A549 (cell line): ENCODE measurements around the gene AKAP8. TPM values are rescaled to one million over a fixed set of nuclear protein-coding genes. Genes with fewer than 3 reads are reported as not detected.

Experiments
- ATAC-seq, 2 experiments: fragments of 200-7000 bp in 1 of 2; fragments of >200 bp in 1 of 2; cut with Nextera tagmentation in 1 of 2; cut with Tn5 transposase in 1 of 2; 3 replicates each; pipeline versions ENCODE4 v1.8.0 to v1.9.1; 2018 to 2020; ENCODE audit warnings: mild to moderate bottlenecking in 1 of 2, moderate library complexity in 1 of 2
- CTCF ChIA-PET: fragments of 300-600 bp; sonication (Branson Sonifier 250); formaldehyde crosslinking; extraction: SDS; loops from one replicate; lab custom pipeline; 2021; ENCODE audit warnings: antibody characterized with exemption, inconsistent platforms; lab: Yijun Ruan, JAX
- POLR2A ChIA-PET: fragments of 350-600 bp; formaldehyde crosslinking; extraction: SDS; loops from one replicate; lab custom pipeline; 2021; ENCODE audit warnings: antibody characterized with exemption, inconsistent platforms; lab: Yijun Ruan, JAX
- DNase-seq, 2 experiments: peaks; one replicate each; pipeline versions ENCODE4 v3.0.0 to v3.0.0-alpha.2; 2011 to 2016; ENCODE audit warnings: low read depth in 1 of 2, low spot score in 1 of 2
- FAIRE-seq: peaks from 2 replicates; lab custom pipeline; 2011; peaks lifted over from hg19 to GRCh38; lab: Jason Lieb, UNC
- H3K27ac ChIP-seq, 2 experiments: fragments of >200 bp; sonication (Bioruptor Twin); formaldehyde crosslinking; 3 replicates each; pipeline ENCODE4 v1.5.1; 2016 to 2017
- H3K4me1 ChIP-seq: fragments of >200 bp; sonication (Bioruptor Twin); formaldehyde crosslinking; 3 replicates; pipeline ENCODE4 v1.6.1; 2016
- H3K4me2 ChIP-seq: fragments of >200 bp; sonication (Bioruptor Twin); formaldehyde crosslinking; 3 replicates; pipeline ENCODE4 v1.6.1; 2016
- H3K4me3 ChIP-seq: fragments of >200 bp; sonication (Bioruptor Twin); formaldehyde crosslinking; 3 replicates; pipeline ENCODE4 v1.5.1; 2016
- H3K9me3 ChIP-seq: fragments of >200 bp; sonication (Bioruptor Twin); formaldehyde crosslinking; 3 replicates; pipeline ENCODE4 v1.6.1; 2016
- CBX2 ChIP-seq: fragments of 200-600 bp; sonication (generic); IDR thresholded peaks from 2 replicates; pipeline ENCODE4 v1.6.1; 2016; ENCODE audit warnings: low read depth, mild to moderate bottlenecking, borderline replicate concordance
- CHD2 ChIP-seq: fragments of 150-350 bp; IDR thresholded peaks from 2 replicates; pipeline ENCODE4 v1.6.1; 2014; ENCODE audit warnings: low read length; ENCODE audit not compliant: partially characterized antibody
- FOSB ChIP-seq: fragments of 250-450 bp; sonication (Bioruptor Pico); IDR thresholded peaks from 2 replicates; pipeline ENCODE4 v1.5.0; 2020; ENCODE audit warnings: mild to moderate bottlenecking, moderate library complexity
- FOXS1 ChIP-seq: fragments of 250-450 bp; sonication (Bioruptor Pico); IDR thresholded peaks from 2 replicates; pipeline ENCODE4 v1.5.0; 2020; ENCODE audit warnings: mild to moderate bottlenecking, moderate library complexity
- GATA3 ChIP-seq: IDR thresholded peaks from 2 replicates; pipeline ENCODE4 v1.6.1; 2012; ENCODE audit warnings: borderline replicate concordance
- HOXA7 ChIP-seq: fragments of 250-450 bp; sonication (Bioruptor Pico); IDR thresholded peaks from 2 replicates; pipeline ENCODE4 v1.5.0; 2020; ENCODE audit warnings: mild to moderate bottlenecking, moderate library complexity
- HOXB5 ChIP-seq: fragments of 250-450 bp; sonication (Bioruptor Pico); IDR thresholded peaks from 2 replicates; pipeline ENCODE4 v1.5.0; 2020; ENCODE audit warnings: mild to moderate bottlenecking, moderate library complexity
- JUN ChIP-seq, 2 experiments: fragments of >200 bp; sonication (Bioruptor Twin); formaldehyde crosslinking; IDR thresholded peaks; 2 replicates in 1 of 2; 3 replicates in 1 of 2; pipeline ENCODE4 v1.6.1; 2016 to 2017
- KDM1A ChIP-seq: fragments of 200-600 bp; sonication (generic); IDR thresholded peaks from 2 replicates; pipeline ENCODE4 v1.6.1; 2016; ENCODE audit warnings: low read depth, mild to moderate bottlenecking
- NPAS2 ChIP-seq: fragments of 250-450 bp; sonication (Bioruptor Pico); IDR thresholded peaks from 2 replicates; pipeline ENCODE4 v1.8.0; 2022; ENCODE audit warnings: mild to moderate bottlenecking, moderate library complexity, borderline replicate concordance
- NR3C1 ChIP-seq: fragments of >200 bp; sonication (Bioruptor Twin); formaldehyde crosslinking; IDR thresholded peaks from 3 replicates; pipeline ENCODE4 v1.6.1; 2017
- PHF8 ChIP-seq: fragments of 200-600 bp; sonication (generic); IDR thresholded peaks from 2 replicates; pipeline ENCODE4 v1.6.1; 2016; ENCODE audit warnings: low read depth, mild to moderate bottlenecking, antibody characterized with exemption, moderate library complexity, borderline replicate concordance
- POLR2AphosphoS2 ChIP-seq: conservative IDR thresholded peaks from 2 replicates; pipeline ENCODE4 v1.6.1; 2012; ENCODE audit warnings: low read length, improper control_type of control experiment, inconsistent platforms
- SMC3 ChIP-seq: fragments of >200 bp; sonication (Bioruptor Twin); formaldehyde crosslinking; IDR thresholded peaks from 3 replicates; pipeline ENCODE4 v1.6.1; 2018; ENCODE audit warnings: inconsistent platforms
- TFCP2L1 ChIP-seq: fragments of 250-450 bp; sonication (Bioruptor Pico); IDR thresholded peaks from 2 replicates; pipeline ENCODE4 v1.5.0; 2021; ENCODE audit warnings: mild to moderate bottlenecking
- TP53 ChIP-seq: fragments of 250-450 bp; sonication (Bioruptor Pico); IDR thresholded peaks from 2 replicates; pipeline ENCODE4 v1.5.0; 2021; ENCODE audit warnings: mild to moderate bottlenecking, moderate library complexity
- ZC3H11A ChIP-seq: fragments of 450-650 bp; IDR thresholded peaks from 2 replicates; pipeline ENCODE4 v1.6.1; 2014; ENCODE audit warnings: antibody characterized with exemption, mild to moderate bottlenecking
- ZFP36 ChIP-seq: fragments of 450-650 bp; IDR thresholded peaks from 2 replicates; pipeline ENCODE4 v1.6.1; 2014; ENCODE audit warnings: borderline replicate concordance; ENCODE audit not compliant: partially characterized antibody
- ZSCAN20 ChIP-seq: fragments of 250-450 bp; sonication (Bioruptor Pico); IDR thresholded peaks from 2 replicates; pipeline ENCODE4 v1.8.0; 2022; ENCODE audit warnings: mild to moderate bottlenecking, moderate library complexity
- WGBS: methylation state at CpG from one replicate; pipeline ENCODE4 v1.1.6; 2017; ENCODE audit errors: missing lambda C conversion rate; 5-methylcytosine and 5-hydroxymethylcytosine counted together
- polyA plus RNA-seq, 4 experiments: library from polyadenylated mRNA; depleted of rRNA in 3 of 4; stranded (reverse); fragments of >200 nt; fragmentation: RNase III in 1 of 4; extraction: RNeasy Plus Mini Kit Qiagen cat#74134 plus additional on column Dnase treatment in 1 of 4; gene quantifications; 2 replicates in 3 of 4; 3 replicates in 1 of 4; pipeline ENCODE4 v1.2.3, GENCODE V29; 2011 to 2017
- TF ChIP-seq, protein P1 (sequence below): fragments of >200 bp; sonication (Bioruptor Twin); formaldehyde crosslinking; IDR thresholded peaks from 2 replicates; pipeline ENCODE4 v1.6.1; 2016
- TF ChIP-seq, protein P2 (sequence below): fragments of 250-450 bp; sonication (Bioruptor Pico); IDR thresholded peaks from 2 replicates; pipeline ENCODE4 v1.5.0; 2020; ENCODE audit warnings: low read depth, mild to moderate bottlenecking, moderate library complexity

AKAP8 gene
- polyA plus RNA-seq, 2 of the 4 experiments (the other 2 are of a cell fraction) = 16.2 to 17.3 TPM

DNA sequence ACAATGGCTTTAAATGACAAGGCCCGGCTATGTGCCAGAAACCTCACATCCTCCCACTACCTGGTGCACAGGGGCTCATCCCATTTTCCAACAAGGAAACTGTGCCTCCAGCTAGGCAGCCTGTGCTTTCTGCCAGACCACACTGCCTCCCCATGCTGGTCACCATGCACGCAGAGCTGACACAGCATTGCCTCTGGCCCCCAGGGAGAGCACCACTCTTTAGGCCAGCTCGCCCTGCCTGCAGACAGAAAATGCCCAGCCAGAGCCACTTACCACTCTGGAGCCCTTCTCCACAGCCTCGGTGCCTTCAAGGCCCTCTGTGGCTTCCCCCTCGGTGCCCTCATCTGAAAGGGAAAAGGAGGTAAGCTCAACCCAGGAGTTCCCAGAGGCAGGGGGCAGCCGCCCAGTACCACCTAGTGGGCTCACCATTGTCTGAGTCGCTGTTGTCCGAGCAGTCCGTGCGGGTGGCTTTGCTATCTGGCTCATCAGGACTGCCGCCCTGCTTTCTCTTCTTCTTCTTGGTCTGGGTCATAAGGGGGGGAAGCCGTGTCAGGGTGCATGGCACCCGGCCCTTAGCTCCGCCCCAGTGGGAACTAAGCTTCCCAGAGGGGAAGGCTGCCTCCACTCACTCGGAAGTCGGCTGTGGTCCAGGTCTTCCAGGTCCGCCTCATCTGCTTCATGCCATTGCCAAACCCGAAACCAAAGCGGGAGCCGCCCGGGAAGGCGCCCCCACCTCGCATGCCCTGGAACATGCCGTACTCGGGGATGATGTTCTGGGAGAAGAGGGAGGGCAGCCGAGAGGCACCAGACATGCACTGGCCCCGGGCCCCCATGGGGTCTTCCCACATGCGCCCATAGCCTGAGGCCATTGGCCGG is 21.2 kb upstream of the AKAP8 start:
- ATAC-seq = no peak

DNA sequence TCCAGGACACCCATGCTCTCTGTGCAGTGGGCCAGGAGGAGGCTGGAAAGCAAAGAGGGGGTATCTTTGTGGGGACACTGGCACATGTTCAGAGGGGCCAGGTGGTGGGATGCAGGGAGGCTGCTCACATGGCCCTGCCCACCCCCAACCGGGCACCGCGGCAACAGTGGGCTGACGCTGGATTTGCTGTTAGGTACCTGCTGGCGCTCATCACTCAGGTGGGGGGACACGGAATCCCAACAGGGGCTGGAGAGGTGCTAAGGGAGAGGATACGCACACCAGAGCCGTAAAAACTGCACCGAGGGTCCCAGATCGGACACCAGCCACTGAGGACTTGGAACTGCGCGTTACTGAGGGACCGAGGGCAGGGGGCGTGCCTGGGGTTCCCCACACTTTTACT is 20.0 kb upstream of the AKAP8 start:
- ATAC-seq (no peak), DNase-seq (no peak), FAIRE-seq (no peak)
- no peak overlapping the region for H3K4me2 ChIP-seq
- TF ChIP-seq TFCP2L1 (CRISPR knock-in tag) (no peak), TP53 (CRISPR knock-in tag) (no peak), GATA3 (no peak)
- TF ChIP-seq, protein P1, sequence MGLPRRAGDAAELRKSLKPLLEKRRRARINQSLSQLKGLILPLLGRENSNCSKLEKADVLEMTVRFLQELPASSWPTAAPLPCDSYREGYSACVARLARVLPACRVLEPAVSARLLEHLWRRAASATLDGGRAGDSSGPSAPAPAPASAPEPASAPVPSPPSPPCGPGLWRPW = no peak
- H3K27ac ChIP-seq = no peak overlapping the region
- no peaks in the 10 kb centered on the region for H3K4me1 ChIP-seq
- no peak overlapping the region for H3K4me3 ChIP-seq
- ChIA-PET POLR2A (no interaction called here), CTCF (interaction anchor here (0.6 kb wide), 1 partner anchor 175 kb away, joined by 3 read pairs; no protein-coding TSS in a partner anchor)
- 96% methylated on average over 13 of the region's 14 CpGs for WGBS
- no peaks in the 10 kb centered on the region for H3K9me3 ChIP-seq

More for the DNA sequence above, 21.2 kb upstream of the AKAP8 start:
- H3K4me2 ChIP-seq = no peak overlapping the region
- POLR2A ChIA-PET = no interaction called here
- H3K27ac ChIP-seq = no peak overlapping the region
- DNase-seq (no peak), FAIRE-seq (no peak)
- H3K9me3 ChIP-seq = no peaks in the 10 kb centered on the region
- CTCF ChIA-PET = no interaction called here
- no peak overlapping the region for H3K4me3 ChIP-seq
- no peaks in the 10 kb centered on the region for H3K4me1 ChIP-seq
- WGBS = 89% methylated on average over 9 of the region's 29 CpGs
- TF ChIP-seq CHD2 = no peak
- TF ChIP-seq FOSB = no peak
- no peak for TF ChIP-seq HOXA7 (CRISPR knock-in tag)
- no peak for TF ChIP-seq SMC3
- no peak for TF ChIP-seq HOXB5 (CRISPR knock-in tag)
- no peak for TF ChIP-seq TP53 (CRISPR knock-in tag)
- no peak for TF ChIP-seq NR3C1
- TF ChIP-seq CBX2 = no peak

DNA sequence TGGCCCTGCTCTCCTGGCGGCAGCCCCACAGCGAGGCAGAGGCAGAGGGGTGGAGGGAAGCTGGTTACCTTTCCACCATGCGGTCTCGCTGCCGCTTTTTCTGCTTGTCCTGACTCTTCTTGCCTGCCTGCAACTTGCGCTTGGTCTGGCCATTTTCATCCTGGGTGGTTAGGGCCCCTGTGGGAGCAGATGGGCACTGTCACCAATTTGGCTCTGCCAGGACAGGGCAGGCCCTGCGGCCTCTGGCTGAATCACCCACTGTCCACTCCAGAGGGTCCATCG is 19.6 kb upstream of the AKAP8 start:
- CTCF ChIA-PET = interaction anchor here (0.6 kb wide), 1 partner anchor 176 kb away, joined by 3 read pairs; no protein-coding TSS in a partner anchor
- Histone ChIP-seq H3K4me1 (peaks cover 2% of the 10 kb centered on the region; the same call in 1 of the 3 replicates), H3K9me3 (no peaks in the 10 kb centered on the region), H3K27ac (no peak overlapping the region), H3K4me2 (no peak overlapping the region), H3K4me3 (no peak overlapping the region)
- no peak for ATAC-seq
- POLR2A ChIA-PET = no interaction called here
- DNase-seq = no peak
- TF ChIP-seq KDM1A (no peak), HOXA7 (CRISPR knock-in tag) (no peak), FOXS1 (CRISPR knock-in tag) (no peak), NPAS2 (CRISPR knock-in tag) (no peak), POLR2AphosphoS2 (no peak), TFCP2L1 (CRISPR knock-in tag) (no peak), PHF8 (no peak), ZFP36 (no peak), JUN (IDR thresholded peaks at IDR 0.05) (no peak), ZSCAN20 (CRISPR knock-in tag) (no peak), ZC3H11A (no peak)
- TF ChIP-seq, protein P2, sequence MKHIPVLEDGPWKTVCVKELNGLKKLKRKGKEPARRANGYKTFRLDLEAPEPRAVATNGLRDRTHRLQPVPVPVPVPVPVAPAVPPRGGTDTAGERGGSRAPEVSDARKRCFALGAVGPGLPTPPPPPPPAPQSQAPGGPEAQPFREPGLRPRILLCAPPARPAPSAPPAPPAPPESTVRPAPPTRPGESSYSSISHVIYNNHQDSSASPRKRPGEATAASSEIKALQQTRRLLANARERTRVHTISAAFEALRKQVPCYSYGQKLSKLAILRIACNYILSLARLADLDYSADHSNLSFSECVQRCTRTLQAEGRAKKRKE = no peak
- TF ChIP-seq, protein P1 = no peak
- WGBS = 88% methylated on average over 3 of the region's 8 CpGs
- FAIRE-seq = no peak
